WTC11 (cell line): ENCODE data around the gene PTBP2.

Source experiments
- CBFB ChIP-seq: sonication (generic); formaldehyde crosslinking; IDR thresholded peaks from 2 replicates; pipeline ENCODE4 v1.8.1; 2022; ENCODE audit warnings: mild to moderate bottlenecking, low read depth, missing genetic modification reagents
- CREB1 ChIP-seq: sonication (generic); formaldehyde crosslinking; IDR thresholded peaks from 2 replicates; pipeline ENCODE4 v1.8.0; 2023; ENCODE audit warnings: mild to moderate bottlenecking, missing genetic modification reagents
- JUN ChIP-seq: sonication (generic); formaldehyde crosslinking; IDR thresholded peaks from 2 replicates; pipeline ENCODE4 v1.8.0; 2023; ENCODE audit warnings: mild to moderate bottlenecking, missing genetic modification reagents
- TF ChIP-seq, protein P1 (sequence below): fragments of 200-600 bp; IDR thresholded peaks from 2 replicates; pipeline ENCODE4 v1.8.0; 2022; ENCODE audit warnings: antibody characterized with exemption
- TF ChIP-seq, protein P2 (sequence below): sonication (generic); formaldehyde crosslinking; IDR thresholded peaks from 2 replicates; pipeline ENCODE4 v1.8.1; 2023; ENCODE audit warnings: mild to moderate bottlenecking, missing genetic modification reagents, moderate library complexity

DNA sequence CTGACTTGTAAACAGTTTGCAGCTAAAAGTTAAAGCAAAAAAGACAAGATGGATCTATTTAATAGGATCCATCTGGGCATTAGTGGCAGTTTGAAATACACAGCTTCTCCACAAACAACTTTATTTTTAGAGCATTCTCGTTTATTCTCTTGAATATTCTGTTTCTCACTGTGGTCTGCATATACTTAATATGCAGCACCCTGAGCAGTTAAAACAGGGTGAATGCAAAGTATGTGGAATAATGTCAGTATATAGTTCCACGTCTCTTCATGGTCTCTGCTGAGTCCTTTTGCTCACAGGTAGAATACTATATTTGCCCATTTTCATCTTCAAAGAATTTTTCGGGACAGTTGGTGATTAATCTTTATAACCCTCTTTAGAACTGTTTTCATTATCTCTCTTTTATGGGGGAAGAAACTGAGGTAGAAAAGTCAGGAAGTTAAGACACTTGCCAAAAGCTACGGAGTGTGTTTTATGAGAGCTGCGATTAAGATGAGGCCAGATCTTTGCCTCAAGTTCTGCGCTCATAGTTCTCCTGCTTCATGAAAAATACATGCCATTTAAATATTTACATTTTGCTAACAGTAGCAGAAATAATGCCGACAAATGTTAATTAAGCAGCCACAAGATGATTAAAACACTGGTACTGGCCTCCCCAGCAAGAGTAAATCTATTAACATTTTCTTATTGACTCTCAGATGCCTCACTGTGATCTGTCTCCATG lies 115.6 kb downstream of the PTBP2 start:
- no peak for TF ChIP-seq CBFB (CRISPR knock-in tag)
- no peak for TF ChIP-seq CREB1 (CRISPR knock-in tag)
- TF ChIP-seq, protein P1, sequence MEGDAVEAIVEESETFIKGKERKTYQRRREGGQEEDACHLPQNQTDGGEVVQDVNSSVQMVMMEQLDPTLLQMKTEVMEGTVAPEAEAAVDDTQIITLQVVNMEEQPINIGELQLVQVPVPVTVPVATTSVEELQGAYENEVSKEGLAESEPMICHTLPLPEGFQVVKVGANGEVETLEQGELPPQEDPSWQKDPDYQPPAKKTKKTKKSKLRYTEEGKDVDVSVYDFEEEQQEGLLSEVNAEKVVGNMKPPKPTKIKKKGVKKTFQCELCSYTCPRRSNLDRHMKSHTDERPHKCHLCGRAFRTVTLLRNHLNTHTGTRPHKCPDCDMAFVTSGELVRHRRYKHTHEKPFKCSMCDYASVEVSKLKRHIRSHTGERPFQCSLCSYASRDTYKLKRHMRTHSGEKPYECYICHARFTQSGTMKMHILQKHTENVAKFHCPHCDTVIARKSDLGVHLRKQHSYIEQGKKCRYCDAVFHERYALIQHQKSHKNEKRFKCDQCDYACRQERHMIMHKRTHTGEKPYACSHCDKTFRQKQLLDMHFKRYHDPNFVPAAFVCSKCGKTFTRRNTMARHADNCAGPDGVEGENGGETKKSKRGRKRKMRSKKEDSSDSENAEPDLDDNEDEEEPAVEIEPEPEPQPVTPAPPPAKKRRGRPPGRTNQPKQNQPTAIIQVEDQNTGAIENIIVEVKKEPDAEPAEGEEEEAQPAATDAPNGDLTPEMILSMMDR, result no peak
- TF ChIP-seq JUN (CRISPR knock-in tag), result no peak
- TF ChIP-seq, protein P2, sequence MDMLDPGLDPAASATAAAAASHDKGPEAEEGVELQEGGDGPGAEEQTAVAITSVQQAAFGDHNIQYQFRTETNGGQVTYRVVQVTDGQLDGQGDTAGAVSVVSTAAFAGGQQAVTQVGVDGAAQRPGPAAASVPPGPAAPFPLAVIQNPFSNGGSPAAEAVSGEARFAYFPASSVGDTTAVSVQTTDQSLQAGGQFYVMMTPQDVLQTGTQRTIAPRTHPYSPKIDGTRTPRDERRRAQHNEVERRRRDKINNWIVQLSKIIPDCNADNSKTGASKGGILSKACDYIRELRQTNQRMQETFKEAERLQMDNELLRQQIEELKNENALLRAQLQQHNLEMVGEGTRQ, result no peak
